ENCODE measurements around the gene WDR89.
A peak's percentile ranks its signal among the peaks of the same experiment; 100 is the strongest.

WDR89 gene

DNA sequence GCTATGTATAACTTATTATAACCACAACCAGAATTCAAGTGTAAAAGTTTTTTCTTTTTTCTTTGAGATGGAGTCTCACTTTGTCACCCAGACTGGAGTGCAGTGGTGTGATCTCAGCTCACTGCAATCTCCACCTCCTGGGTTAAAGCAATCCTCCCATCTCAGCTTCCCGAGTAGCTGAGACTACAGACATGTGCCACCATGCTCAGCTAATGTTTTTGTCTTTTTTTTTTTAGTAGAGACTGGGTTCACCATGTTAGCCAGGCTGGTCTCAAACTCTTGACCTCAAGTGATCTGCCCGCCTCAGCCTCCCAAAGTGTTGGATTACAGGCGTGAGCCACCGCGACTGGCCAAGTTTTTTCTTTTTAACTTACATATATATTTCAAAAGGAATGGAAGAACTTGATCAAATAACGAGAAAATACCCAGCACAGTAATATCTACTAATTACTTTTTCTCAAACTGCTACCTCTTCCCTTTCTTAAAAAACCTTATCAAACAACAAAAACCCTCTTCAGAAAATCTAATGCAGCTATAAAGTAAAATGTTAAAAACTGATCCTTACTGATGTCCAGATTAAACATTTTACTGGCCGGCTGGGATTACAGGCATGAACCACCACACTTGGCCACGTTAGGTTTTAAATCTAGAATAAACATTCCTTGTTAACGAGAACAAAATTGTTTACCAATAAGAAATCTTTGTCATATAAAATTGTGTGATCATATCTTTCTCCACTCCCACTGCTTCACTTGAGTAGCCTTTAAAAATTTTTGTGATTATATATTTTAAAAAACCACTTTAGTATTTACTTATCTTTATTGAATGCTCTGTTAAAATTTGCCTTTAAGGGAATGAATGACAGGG lies 41.3 kb upstream of the WDR89 start:
- TF ChIP-seq, protein P1, sequence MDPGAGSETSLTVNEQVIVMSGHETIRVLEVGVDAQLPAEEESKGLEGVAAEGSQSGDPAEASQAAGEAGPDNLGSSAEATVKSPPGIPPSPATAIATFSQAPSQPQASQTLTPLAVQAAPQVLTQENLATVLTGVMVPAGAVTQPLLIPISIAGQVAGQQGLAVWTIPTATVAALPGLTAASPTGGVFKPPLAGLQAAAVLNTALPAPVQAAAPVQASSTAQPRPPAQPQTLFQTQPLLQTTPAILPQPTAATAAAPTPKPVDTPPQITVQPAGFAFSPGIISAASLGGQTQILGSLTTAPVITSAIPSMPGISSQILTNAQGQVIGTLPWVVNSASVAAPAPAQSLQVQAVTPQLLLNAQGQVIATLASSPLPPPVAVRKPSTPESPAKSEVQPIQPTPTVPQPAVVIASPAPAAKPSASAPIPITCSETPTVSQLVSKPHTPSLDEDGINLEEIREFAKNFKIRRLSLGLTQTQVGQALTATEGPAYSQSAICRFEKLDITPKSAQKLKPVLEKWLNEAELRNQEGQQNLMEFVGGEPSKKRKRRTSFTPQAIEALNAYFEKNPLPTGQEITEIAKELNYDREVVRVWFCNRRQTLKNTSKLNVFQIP (CRISPR knock-in tag; IDR thresholded peaks at IDR 0.05; ENCODE audit: borderline replicate concordance, low read depth) = no peak
- TF ChIP-seq CSDC2 (CRISPR knock-in tag; IDR thresholded peaks at IDR 0.05) = no peak
- TF ChIP-seq ISL1 (CRISPR knock-in tag; IDR thresholded peaks at IDR 0.05) = no peak
- TF ChIP-seq ZNF70 (CRISPR knock-in tag; IDR thresholded peaks at IDR 0.05) = no peak
- no peak for TF ChIP-seq ZFP30 (CRISPR knock-in tag; IDR thresholded peaks at IDR 0.05)
- no peak for TF ChIP-seq TOX (CRISPR knock-in tag; IDR thresholded peaks at IDR 0.05; ENCODE audit: borderline replicate concordance)
- TF ChIP-seq, protein P2, sequence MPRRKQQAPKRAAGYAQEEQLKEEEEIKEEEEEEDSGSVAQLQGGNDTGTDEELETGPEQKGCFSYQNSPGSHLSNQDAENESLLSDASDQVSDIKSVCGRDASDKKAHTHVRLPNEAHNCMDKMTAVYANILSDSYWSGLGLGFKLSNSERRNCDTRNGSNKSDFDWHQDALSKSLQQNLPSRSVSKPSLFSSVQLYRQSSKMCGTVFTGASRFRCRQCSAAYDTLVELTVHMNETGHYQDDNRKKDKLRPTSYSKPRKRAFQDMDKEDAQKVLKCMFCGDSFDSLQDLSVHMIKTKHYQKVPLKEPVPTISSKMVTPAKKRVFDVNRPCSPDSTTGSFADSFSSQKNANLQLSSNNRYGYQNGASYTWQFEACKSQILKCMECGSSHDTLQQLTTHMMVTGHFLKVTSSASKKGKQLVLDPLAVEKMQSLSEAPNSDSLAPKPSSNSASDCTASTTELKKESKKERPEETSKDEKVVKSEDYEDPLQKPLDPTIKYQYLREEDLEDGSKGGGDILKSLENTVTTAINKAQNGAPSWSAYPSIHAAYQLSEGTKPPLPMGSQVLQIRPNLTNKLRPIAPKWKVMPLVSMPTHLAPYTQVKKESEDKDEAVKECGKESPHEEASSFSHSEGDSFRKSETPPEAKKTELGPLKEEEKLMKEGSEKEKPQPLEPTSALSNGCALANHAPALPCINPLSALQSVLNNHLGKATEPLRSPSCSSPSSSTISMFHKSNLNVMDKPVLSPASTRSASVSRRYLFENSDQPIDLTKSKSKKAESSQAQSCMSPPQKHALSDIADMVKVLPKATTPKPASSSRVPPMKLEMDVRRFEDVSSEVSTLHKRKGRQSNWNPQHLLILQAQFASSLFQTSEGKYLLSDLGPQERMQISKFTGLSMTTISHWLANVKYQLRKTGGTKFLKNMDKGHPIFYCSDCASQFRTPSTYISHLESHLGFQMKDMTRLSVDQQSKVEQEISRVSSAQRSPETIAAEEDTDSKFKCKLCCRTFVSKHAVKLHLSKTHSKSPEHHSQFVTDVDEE (CRISPR knock-in tag; IDR thresholded peaks at IDR 0.05) = no peak
- no peak for TF ChIP-seq RARB (CRISPR knock-in tag; IDR thresholded peaks at IDR 0.05)
- no peak for TF ChIP-seq ZFP3 (CRISPR knock-in tag; IDR thresholded peaks at IDR 0.05)
- ATAC-seq = no peak

DNA sequence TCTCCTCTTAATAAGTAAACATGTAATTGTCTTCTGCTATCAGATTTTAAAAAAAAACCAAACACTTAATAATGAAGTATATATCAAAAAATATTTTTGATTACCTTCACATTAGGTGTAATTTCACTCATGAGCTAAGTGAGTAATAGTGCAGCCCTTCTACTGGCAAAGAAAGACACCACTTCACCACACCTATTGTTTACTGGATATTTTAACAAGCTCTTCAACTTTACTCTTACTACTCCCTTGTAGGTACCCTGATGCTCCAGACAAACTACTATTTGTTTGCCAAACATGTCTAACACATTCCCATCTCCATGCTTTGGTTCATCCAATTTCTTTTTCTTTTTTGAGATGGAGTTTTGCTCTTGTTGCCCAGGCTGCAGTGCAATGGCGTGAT lies 36.9 kb upstream of the WDR89 start:
- ATAC-seq = no peak
- no peak for TF ChIP-seq ZFP30 (CRISPR knock-in tag; IDR thresholded peaks at IDR 0.05)

DNA sequence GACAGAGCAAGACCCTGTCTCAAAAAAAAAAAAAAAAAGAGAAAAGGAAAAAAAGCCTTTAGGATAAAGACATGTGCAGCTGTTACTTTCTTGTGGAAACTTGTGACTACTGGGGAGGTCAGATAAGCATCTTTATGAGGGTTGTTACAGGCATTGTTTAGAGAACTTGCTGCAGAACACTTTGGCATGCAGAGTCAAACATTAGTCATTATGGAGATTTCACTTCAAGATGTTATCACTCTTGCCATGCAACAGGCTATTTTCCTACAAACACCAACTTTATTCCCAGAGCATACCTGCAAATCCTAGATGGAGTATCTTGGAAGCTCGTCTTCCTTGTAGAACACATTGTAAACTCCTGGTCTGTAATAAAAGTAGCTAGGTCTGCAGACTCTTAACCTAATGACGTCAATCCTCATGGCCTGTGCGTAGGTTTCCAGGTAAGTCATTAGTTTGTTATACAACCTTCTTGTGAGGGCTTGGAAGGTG lies 36.3 kb upstream of the WDR89 start:
- TF ChIP-seq, protein P3, sequence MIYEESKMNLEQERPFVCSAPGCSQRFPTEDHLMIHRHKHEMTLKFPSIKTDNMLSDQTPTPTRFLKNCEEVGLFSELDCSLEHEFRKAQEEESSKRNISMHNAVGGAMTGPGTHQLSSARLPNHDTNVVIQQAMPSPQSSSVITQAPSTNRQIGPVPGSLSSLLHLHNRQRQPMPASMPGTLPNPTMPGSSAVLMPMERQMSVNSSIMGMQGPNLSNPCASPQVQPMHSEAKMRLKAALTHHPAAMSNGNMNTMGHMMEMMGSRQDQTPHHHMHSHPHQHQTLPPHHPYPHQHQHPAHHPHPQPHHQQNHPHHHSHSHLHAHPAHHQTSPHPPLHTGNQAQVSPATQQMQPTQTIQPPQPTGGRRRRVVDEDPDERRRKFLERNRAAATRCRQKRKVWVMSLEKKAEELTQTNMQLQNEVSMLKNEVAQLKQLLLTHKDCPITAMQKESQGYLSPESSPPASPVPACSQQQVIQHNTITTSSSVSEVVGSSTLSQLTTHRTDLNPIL (CRISPR knock-in tag; IDR thresholded peaks at IDR 0.05; ENCODE audit: low read depth) = no peak
- TF ChIP-seq OSR1 (CRISPR knock-in tag; IDR thresholded peaks at IDR 0.05) (no peak), ZFP30 (CRISPR knock-in tag; IDR thresholded peaks at IDR 0.05) (no peak), ZFP3 (CRISPR knock-in tag; IDR thresholded peaks at IDR 0.05) (no peak)

DNA sequence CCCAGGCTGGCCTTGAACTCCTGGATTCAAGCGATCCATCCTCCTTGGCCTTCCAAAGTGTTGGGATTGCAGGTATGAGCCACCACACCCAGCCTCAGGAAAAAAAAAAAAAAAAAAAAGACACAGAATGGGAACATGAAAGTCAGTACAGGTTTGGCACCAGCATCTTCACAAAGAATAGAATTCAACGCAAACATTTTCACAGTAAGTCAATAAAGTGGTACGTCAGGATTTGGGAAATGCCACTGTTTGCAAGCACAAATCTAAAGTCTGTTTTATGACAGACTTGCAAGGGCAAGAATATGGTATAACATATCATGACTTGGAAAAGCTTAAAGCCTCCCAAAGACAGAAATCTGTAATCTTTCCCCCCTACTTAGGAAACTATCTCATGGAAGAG lies 34.9 kb upstream of the WDR89 start:
- no peak for ATAC-seq
- no peak for TF ChIP-seq SNAI2 (CRISPR knock-in tag; IDR thresholded peaks at IDR 0.05)
- TF ChIP-seq, protein P4, sequence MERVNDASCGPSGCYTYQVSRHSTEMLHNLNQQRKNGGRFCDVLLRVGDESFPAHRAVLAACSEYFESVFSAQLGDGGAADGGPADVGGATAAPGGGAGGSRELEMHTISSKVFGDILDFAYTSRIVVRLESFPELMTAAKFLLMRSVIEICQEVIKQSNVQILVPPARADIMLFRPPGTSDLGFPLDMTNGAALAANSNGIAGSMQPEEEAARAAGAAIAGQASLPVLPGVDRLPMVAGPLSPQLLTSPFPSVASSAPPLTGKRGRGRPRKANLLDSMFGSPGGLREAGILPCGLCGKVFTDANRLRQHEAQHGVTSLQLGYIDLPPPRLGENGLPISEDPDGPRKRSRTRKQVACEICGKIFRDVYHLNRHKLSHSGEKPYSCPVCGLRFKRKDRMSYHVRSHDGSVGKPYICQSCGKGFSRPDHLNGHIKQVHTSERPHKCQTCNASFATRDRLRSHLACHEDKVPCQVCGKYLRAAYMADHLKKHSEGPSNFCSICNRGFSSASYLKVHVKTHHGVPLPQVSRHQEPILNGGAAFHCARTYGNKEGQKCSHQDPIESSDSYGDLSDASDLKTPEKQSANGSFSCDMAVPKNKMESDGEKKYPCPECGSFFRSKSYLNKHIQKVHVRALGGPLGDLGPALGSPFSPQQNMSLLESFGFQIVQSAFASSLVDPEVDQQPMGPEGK (CRISPR knock-in tag; IDR thresholded peaks at IDR 0.05; ENCODE audit: borderline replicate concordance) = no peak
- no peak for TF ChIP-seq ZNF70 (CRISPR knock-in tag; IDR thresholded peaks at IDR 0.05)
- TF ChIP-seq ZNF565 (CRISPR knock-in tag; conservative IDR thresholded peaks at IDR 0.05; ENCODE audit: low read depth) = no peak

More for the DNA sequence above, 36.3 kb upstream of the WDR89 start:
- ATAC-seq = peak; percentile 67; the same call in 2 of the 3 replicates

DNA sequence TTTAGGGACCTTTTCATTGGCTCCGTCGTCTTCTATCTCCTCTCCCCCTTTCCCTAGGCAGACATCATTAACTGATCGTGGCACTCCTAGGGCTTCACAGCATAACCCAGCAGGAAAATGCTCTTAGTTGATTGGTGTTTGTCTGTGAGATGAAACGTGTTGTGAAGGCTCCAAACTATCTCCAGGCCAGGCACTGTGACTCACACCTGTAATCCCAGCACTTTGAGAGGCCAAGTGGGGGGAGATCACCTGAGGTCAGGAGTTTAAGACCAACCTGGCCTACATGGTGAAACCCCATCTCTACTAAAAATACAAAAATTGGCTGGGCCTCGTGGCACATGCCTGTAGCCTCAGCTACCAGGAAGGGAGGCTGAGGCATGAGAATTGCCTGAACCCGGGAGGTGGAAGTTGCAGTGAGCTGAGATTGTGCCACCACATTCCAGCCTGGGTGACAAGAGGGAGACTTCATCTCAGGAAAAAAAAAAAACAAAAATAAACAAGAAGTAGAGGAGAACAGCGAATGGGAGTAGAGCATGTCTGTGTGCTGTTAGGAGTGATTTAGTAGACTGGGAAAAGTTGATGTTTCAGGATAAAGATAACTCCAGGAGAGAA lies 32.3 kb upstream of the WDR89 start:
- TF ChIP-seq RARB (CRISPR knock-in tag; IDR thresholded peaks at IDR 0.05) = no peak
- TF ChIP-seq, protein P2 (CRISPR knock-in tag; IDR thresholded peaks at IDR 0.05) = no peak
- TF ChIP-seq GLIS3 (CRISPR knock-in tag; IDR thresholded peaks at IDR 0.05) = no peak
- ATAC-seq = no peak
